Smooth muscle cell (in vitro differentiated cells): ENCODE measurements around the gene SPRN. TPM values are rescaled to one million over a fixed set of nuclear protein-coding genes. Genes with fewer than 3 reads are reported as not detected.
"Not testable (repeated sequence)": the region's sequence is repeated elsewhere in the genome, so short reads cannot be mapped to it uniquely, and the experiment has no call there.

Experiments used
- DNase-seq: peaks from one replicate; lab custom pipeline; 2025; ENCODE audit not compliant: unreplicated experiment; lab: John Stamatoyannopoulos, UW
- H2AFZ ChIP-seq: fragments of 200-600 bp; sonication (generic); 2 replicates; pipeline ENCODE4 v1.6.0; 2016; ENCODE audit warnings: antibody characterized with exemption, low read depth, mild to moderate bottlenecking
- H3F3A ChIP-seq: fragments of 200-600 bp; sonication (generic); 2 replicates; pipeline ENCODE4 v1.6.0; 2017; ENCODE audit warnings: antibody characterized with exemption, low read depth
- H3K27ac ChIP-seq: fragments of 200-600 bp; sonication (generic); 2 replicates; pipeline ENCODE4 v1.5.1; 2016; ENCODE audit warnings: low read depth, mild to moderate bottlenecking
- H3K27me3 ChIP-seq: fragments of 200-600 bp; sonication (generic); 2 replicates; pipeline ENCODE4 v1.6.1; 2016; ENCODE audit warnings: low read depth, mild to moderate bottlenecking
- H3K36me3 ChIP-seq: fragments of 200-600 bp; sonication (generic); 2 replicates; pipeline ENCODE4 v1.5.1; 2016; ENCODE audit warnings: low read depth
- H3K4me1 ChIP-seq: fragments of 200-600 bp; sonication (generic); 2 replicates; pipeline ENCODE4 v1.5.1; 2016; ENCODE audit warnings: low read depth
- H3K4me2 ChIP-seq: fragments of 200-600 bp; sonication (generic); 2 replicates; pipeline ENCODE4 v1.6.0; 2016; ENCODE audit warnings: mild to moderate bottlenecking
- H3K4me3 ChIP-seq: fragments of 200-600 bp; sonication (generic); 2 replicates; pipeline ENCODE4 v1.5.1; 2016; ENCODE audit warnings: mild to moderate bottlenecking
- H3K79me2 ChIP-seq: fragments of 200-600 bp; sonication (generic); 2 replicates; pipeline ENCODE4 v1.6.0; 2016; ENCODE audit warnings: low read depth, mild to moderate bottlenecking
- H3K9ac ChIP-seq: fragments of 200-600 bp; sonication (generic); 2 replicates; pipeline ENCODE4 v1.6.0; 2016; ENCODE audit warnings: low read depth
- H3K9me3 ChIP-seq: fragments of 200-600 bp; sonication (generic); replicated peaks from 2 replicates; pipeline ENCODE4 v1.5.1; 2016; ENCODE audit warnings: low read depth
- H4K20me1 ChIP-seq: fragments of 200-600 bp; sonication (generic); 2 replicates; pipeline ENCODE4 v1.6.0; 2016; ENCODE audit warnings: low read depth
- WGBS: methylation state at CpG from one replicate; pipeline ENCODE4 v1.1.7; 2016; ENCODE audit warnings: low lambda C conversion rate; 5-methylcytosine and 5-hydroxymethylcytosine counted together
- polyA plus RNA-seq: library from polyadenylated mRNA; unstranded; fragments of >200 nt; fragmentation: Nextera tagmentation; extraction: Ambion mirVana; gene quantifications from 2 replicates; pipeline ENCODE4 v1.2.1, GENCODE V29; 2016
- total RNA-seq: library from RNA; depleted of rRNA; stranded (reverse); fragments of >200 nt; gene quantifications from 2 replicates; pipeline ENCODE4 v1.2.3, GENCODE V29; 2014
- TF ChIP-seq, protein P1 (sequence below): fragments of 200-600 bp; sonication (generic); IDR thresholded peaks from 2 replicates; pipeline ENCODE4 v1.5.1; 2017; ENCODE audit warnings: borderline replicate concordance, mild to moderate bottlenecking, antibody characterized with exemption; ENCODE audit not compliant: insufficient read depth, poor library complexity, severe bottlenecking

The SPRN gene
- total and polyA plus RNA-seq, 2 experiments from 2014 or later, result 0.13 to 1.00 TPM

DNA sequence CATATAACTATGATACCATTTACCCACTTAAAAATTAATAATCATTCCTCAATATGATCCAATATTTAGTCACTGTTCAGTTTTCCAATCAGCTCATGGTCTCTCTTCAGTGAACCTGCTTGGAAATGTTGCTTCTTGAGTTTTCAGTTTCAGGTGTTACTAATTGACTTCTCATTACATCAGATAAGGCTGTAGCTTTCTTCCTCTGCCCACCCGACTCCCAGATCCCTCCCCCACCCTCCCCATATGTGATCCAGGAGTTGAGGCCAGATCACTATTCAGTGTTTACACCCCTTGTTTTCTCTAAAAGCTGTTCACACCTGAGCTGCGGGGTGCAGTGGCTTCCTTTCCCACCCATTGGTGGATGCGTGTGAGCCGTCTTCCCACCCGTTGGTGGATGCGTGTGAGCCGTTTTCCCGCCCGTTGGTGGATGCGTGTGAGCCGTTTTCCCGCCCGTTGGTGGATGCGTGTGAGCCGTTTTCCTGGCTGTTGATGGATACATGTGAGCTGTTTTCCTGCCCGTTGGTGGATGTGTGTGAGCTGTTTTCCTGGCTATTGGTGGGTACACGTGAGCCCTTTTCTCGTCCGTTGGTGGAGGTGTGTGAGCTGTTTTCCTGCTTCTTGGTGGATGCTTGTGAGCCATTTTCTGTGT is 33.7 kb downstream of the SPRN start:
- 96% methylated on average over 19 of the region's 19 CpGs for WGBS
- Histone ChIP-seq H2AFZ (no peak overlapping the region), H3K9me3 (no peaks in the 10 kb centered on the region), H3F3A (no peaks in the 10 kb centered on the region), H3K27ac (no peak overlapping the region), H4K20me1 (no peaks in the 10 kb centered on the region), H3K27me3 (no peaks in the 10 kb centered on the region), H3K79me2 (peaks cover 14% of the 10 kb centered on the region), H3K36me3 (no peaks in the 10 kb centered on the region), H3K9ac (no peak overlapping the region), H3K4me2 (no peak overlapping the region), H3K4me3 (no peak overlapping the region), H3K4me1 (no peaks in the 10 kb centered on the region)
- TF ChIP-seq, protein P1, sequence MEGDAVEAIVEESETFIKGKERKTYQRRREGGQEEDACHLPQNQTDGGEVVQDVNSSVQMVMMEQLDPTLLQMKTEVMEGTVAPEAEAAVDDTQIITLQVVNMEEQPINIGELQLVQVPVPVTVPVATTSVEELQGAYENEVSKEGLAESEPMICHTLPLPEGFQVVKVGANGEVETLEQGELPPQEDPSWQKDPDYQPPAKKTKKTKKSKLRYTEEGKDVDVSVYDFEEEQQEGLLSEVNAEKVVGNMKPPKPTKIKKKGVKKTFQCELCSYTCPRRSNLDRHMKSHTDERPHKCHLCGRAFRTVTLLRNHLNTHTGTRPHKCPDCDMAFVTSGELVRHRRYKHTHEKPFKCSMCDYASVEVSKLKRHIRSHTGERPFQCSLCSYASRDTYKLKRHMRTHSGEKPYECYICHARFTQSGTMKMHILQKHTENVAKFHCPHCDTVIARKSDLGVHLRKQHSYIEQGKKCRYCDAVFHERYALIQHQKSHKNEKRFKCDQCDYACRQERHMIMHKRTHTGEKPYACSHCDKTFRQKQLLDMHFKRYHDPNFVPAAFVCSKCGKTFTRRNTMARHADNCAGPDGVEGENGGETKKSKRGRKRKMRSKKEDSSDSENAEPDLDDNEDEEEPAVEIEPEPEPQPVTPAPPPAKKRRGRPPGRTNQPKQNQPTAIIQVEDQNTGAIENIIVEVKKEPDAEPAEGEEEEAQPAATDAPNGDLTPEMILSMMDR, result no peak
- no peak for DNase-seq

DNA sequence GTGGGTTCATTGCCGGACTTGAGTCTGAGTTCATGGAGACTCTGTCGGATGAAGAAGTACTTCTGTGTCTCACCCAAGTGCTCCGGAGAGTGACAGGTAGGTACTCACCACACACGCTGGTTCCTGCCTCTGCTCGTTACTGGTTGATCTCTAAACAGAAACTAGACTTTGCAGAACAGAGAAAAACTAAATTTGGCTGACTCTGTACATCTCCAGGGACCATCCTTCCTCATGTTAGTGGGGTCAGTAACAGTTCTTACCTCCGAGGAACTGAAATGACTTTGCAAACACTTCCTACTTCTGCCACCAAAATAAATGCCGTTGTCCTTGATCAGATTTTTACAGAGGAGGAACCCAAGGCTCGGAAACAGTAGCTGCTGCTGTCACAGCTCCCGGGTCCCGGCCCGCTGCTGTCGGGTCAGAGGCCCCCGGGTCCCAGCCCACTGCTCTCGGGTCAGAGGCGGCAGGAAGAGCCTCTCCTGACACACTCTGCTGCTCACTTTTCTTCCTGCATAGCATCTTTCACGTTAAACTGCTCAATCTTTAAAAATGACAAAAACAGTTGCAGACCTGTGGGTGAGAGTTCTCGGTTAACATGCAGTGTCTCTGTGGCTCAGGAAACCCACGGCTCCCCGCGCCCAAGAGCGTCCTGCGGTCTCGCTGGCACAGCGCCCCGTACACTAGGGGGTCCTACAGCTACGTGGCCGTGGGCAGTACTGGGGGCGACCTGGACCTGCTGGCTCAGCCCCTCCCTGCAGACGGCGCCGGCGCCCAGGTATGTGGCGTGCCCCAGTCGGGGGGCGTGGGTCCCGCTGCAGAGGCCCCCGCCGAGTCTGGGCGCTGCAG is 35.2 kb downstream of the SPRN start:
- H3K9ac ChIP-seq, result no peak overlapping the region
- no peaks in the 10 kb centered on the region for H4K20me1 ChIP-seq
- no peaks in the 10 kb centered on the region for H3F3A ChIP-seq
- no peaks in the 10 kb centered on the region for H3K36me3 ChIP-seq
- no peaks in the 10 kb centered on the region for H3K9me3 ChIP-seq
- no peaks in the 10 kb centered on the region for H3K4me1 ChIP-seq
- no peak overlapping the region for H2AFZ ChIP-seq
- H3K27me3 ChIP-seq, result no peaks in the 10 kb centered on the region
- DNase-seq, result no peak
- H3K27ac ChIP-seq, result no peak overlapping the region
- TF ChIP-seq, protein P1, result no peak
- 92% methylated on average over 39 of the region's 39 CpGs for WGBS
- no peaks in the 10 kb centered on the region for H3K79me2 ChIP-seq
- H3K4me2 ChIP-seq, result no peak overlapping the region
- H3K4me3 ChIP-seq, result no peak overlapping the region

DNA sequence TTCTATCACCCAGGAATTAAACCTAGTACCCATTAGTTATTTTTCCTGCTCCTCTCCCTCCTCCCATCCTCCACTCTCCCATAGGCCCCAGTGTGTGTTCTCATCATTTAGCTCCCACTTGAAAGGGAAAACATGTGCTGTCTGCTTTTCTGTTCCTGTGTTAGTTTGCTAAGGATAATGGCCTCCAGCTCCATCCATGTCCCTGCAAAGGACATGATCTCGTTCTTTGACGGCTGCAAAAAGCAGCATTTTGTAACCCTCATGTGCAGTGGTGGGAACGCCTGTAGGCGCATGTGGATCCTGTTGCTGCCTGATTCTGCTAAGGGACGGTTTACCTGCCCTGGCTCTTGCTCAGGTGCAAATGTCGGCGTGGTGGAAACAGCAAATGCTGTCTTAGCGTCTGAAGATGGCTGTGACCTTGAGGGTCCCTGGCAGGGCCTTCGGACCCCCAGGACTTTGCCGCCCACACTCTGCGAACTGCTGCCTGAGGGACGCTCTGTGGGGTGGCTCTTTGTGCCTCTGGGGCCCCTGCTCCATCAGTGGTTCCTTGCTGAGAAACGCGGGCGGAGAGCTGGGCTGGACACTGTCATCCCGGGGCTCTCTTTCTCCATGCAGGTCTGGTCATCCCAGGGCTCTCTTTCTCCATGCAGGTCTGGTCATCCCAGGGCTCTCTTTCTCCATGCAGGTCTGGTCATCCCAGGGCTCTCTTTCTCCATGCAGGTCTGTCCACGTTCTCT is 36.0 kb downstream of the SPRN start:
- H3K27me3 ChIP-seq, result no peaks in the 10 kb centered on the region

DNA sequence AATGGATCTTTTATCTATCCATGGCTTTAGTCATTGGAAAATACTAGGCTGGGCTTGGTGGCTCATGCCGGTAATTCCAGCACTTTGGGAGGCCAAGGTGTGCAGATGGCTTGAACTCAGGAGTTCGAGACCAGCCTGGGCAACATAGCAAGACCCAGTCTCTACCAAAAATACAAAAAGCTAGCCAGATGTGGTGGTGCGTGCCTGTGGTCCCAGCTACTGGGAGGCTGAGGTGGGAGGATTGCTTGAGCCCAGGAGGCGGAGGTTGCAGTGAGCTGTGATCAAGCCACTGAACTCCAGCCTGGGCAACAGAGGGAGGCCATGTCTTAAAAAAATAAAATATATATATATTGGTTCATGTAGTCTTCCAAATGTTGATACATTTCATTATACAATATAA is 37.5 kb downstream of the SPRN start:
- 98% methylated on average over 4 of the region's 4 CpGs for WGBS
- H3K9ac ChIP-seq, result not testable (repeated sequence)

More for the DNA sequence above, 36.0 kb downstream of the SPRN start:
- H3K9me3 ChIP-seq, result no peaks in the 10 kb centered on the region
- H4K20me1 ChIP-seq, result no peaks in the 10 kb centered on the region
- no peak overlapping the region for H3K4me3 ChIP-seq
- no peaks in the 10 kb centered on the region for H3K79me2 ChIP-seq
- no peaks in the 10 kb centered on the region for H3K4me1 ChIP-seq
- TF ChIP-seq, protein P1, result no peak
- no peaks in the 10 kb centered on the region for H3F3A ChIP-seq
- no peak overlapping the region for H3K9ac ChIP-seq
- WGBS, result 93% methylated on average over 13 of the region's 17 CpGs
- no peak overlapping the region for H3K4me2 ChIP-seq
- H3K27ac ChIP-seq, result no peak overlapping the region
- no peaks in the 10 kb centered on the region for H3K36me3 ChIP-seq
- H2AFZ ChIP-seq, result no peak overlapping the region
- no peak for DNase-seq

More for the DNA sequence above, 37.5 kb downstream of the SPRN start:
- H3K4me3 ChIP-seq, H2AFZ ChIP-seq, H3K79me2 ChIP-seq, H3K27me3 ChIP-seq, H3K9me3 ChIP-seq, H3K36me3 ChIP-seq, H4K20me1 ChIP-seq, H3K27ac ChIP-seq, H3K4me2 ChIP-seq, H3F3A ChIP-seq, H3K4me1 ChIP-seq, DNase-seq: not testable (repeated sequence)
